NCI-H2171 treated with DMSO at 0.1 percent for 48 hours (cell line): ENCODE data around the gene GINM1.

ENCODE experiments used
- DNase-seq: peaks from one replicate; lab custom pipeline; 2025; lab: John Stamatoyannopoulos, UW

The GINM1 gene

GRCh38 chr6:149565527-149566409 lies at the start of gene GINM1:
TSS of gene GINM1 (plus strand) at chr6:149566375. CDS start at chr6:149566415, 40 bp downstream.
- DNase-seq: peak; percentile 91

GRCh38 chr6:149529650-149530049 lies 36.5 kb upstream of the GINM1 start:
- no peak for DNase-seq

- DNase-seq: no peak
These were observed 31.4 kb upstream of the GINM1 start for GRCh38 chr6:149534742-149535141.

- no peak for DNase-seq
These were observed 25.0 kb upstream of the GINM1 start for GRCh38 chr6:149541139-149541538.

- DNase-seq: no peak
These were observed 21.4 kb upstream of the GINM1 start for GRCh38 chr6:149544646-149545257.

- peak; percentile 29 for DNase-seq
These were observed 20.9 kb upstream of the GINM1 start for GRCh38 chr6:149545258-149545753.

- DNase-seq: peak; percentile 91
These were observed 20.3 kb upstream of the GINM1 start, which contains the start of gene PPIL4 for GRCh38 chr6:149545754-149546471. TSS of gene PPIL4 (minus strand) at chr6:149546043. CDS start at chr6:149546005, 38 bp downstream.

- DNase-seq: no peak
These were observed 14.3 kb upstream of the GINM1 start for GRCh38 chr6:149551920-149552319.

GRCh38 chr6:149558029-149558428 lies 8.1 kb upstream of the GINM1 start:
- no peak for DNase-seq

- no peak for DNase-seq
These were observed 6.8 kb upstream of the GINM1 start for GRCh38 chr6:149559389-149559788.

- DNase-seq: peak; percentile 32
These were observed 5.4 kb upstream of the GINM1 start for GRCh38 chr6:149560736-149561135.

GRCh38 chr6:149563203-149563927 lies 2.8 kb upstream of the GINM1 start:
- no peak for DNase-seq

GRCh38 chr6:149563928-149564325 lies 2.2 kb upstream of the GINM1 start:
- no peak for DNase-seq

GRCh38 chr6:149566410-149567193 lies 427 bp downstream of the GINM1 start:
- DNase-seq: peak; percentile 58

- no peak for DNase-seq
These were observed 1.0 kb downstream of the GINM1 start for GRCh38 chr6:149567194-149567586.

- DNase-seq: no peak
These were observed 1.9 kb downstream of the GINM1 start for GRCh38 chr6:149567945-149568585.

- no peak for DNase-seq
These were observed 14.7 kb downstream of the GINM1 start for GRCh38 chr6:149580880-149581279.

- DNase-seq: no peak
These were observed 15.2 kb downstream of the GINM1 start for GRCh38 chr6:149581349-149581748.

GRCh38 chr6:149586149-149586548 lies 20.0 kb downstream of the GINM1 start:
- peak; percentile 42 for DNase-seq

GRCh38 chr6:149592983-149593382 lies 26.8 kb downstream of the GINM1 start:
- DNase-seq: no peak
